HG03175 (cell line): ENCODE data around the gene ACSL1.
"Not testable (repeated sequence)": the region's sequence is repeated elsewhere in the genome, so short reads cannot be mapped to it uniquely, and the experiment has no call there.

Experiments used
- ATAC-seq: cut with Tn5 transposase; IDR thresholded peaks from one replicate; pipeline ENCODE4 v1.9.1; 2021; ENCODE audit warnings: mild to moderate bottlenecking, moderate library complexity; ENCODE audit not compliant: unreplicated experiment

The ACSL1 gene

GRCh38 chr4:184843984-184844554, 18.3 kb upstream of the ACSL1 start:
- ATAC-seq = no peak

- ATAC-seq = not testable (repeated sequence)
Measured at GRCh38 chr4:184839075-184839399, 13.3 kb upstream of the ACSL1 start.

- ATAC-seq = no peak
Measured at GRCh38 chr4:184838249-184839074, 12.7 kb upstream of the ACSL1 start.

- ATAC-seq = no peak
Measured at GRCh38 chr4:184836613-184837012, 10.8 kb upstream of the ACSL1 start.

GRCh38 chr4:184833046-184833838, 7.5 kb upstream of the ACSL1 start:
- ATAC-seq = no peak

- ATAC-seq = no peak
Measured at GRCh38 chr4:184831153-184831552, 5.4 kb upstream of the ACSL1 start.

DNA sequence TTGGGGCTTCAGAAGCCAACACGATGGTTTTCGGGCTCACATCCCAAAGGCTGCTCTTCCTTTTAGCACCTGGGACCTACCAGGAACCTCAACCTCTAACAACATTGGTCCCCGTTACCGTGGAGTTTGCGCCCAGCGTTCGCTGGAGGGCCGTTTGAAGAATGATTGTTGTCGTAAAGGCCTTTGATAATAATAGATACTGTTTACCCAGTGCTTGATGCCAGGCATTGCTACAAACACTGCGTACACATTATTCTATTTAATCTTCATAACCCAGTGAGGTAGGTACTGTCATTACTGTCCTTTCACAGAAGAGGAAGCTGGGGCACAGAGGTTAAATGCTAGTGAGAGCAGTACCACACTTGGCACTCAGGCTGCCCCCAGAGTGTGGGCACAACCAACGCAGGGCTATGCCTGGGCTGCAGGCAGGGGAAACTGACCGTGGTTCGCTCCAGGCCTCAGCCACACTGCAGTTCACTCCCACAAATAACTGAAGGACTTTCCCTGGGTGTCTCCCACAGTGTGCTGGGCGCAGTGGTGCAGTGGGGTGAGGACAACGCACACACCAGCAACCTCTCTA, 1.0 kb upstream of the ACSL1 start:
- ATAC-seq = peak; percentile 6

DNA sequence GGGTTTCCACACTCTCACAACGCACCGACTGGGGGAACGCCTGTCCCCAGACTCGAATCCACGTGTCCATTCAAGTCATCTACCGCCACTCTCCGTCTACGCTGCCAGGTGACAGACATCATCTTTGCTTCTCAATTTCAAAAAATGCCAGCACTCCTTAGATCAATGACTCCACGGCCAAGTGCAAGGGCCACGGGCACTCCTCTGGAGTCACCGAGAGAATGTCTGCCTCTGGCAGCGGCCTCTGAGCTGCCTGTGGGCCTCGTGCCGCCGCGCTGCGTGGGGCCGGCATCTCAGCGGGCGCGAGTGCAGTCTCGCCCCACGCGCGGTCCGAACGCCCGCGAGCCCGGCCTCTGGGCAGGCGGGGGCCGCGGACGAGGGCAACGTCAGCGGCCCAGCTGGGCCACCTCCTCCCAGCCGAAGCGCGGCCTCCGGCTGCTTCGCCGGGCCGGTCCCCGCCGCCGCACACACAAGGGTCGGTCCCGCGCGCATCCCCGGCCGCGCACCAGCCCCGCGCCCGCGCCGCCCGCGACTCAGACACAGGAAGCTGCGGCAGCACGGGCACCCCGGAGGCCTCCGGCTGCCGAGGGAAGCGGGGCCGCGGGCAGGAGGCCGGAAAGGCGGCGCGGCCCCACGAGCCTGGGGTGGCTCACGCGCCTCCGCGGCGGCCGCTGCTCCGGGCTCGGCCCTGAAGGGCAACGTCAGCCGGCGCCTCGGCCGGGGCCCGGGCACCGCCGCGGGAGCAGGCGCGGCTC, 450 bp downstream of the ACSL1 start:
- ATAC-seq = peak; percentile 23

DNA sequence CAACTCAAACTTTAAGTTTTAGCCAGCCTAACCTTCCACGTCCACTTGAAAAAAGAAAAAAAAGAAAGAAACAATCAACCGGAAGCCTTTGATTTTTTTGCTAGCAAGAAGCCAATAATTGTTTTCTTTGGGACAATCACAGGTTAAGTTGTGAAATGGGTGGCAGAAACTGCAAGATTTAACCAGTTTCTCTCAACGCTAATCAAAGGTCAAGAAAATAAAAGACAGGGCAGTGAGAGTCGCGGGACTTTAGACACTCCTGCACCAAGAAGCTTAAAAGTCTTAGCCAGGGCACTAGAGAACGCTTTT, 1.0 kb downstream of the ACSL1 start:
- no peak for ATAC-seq

DNA sequence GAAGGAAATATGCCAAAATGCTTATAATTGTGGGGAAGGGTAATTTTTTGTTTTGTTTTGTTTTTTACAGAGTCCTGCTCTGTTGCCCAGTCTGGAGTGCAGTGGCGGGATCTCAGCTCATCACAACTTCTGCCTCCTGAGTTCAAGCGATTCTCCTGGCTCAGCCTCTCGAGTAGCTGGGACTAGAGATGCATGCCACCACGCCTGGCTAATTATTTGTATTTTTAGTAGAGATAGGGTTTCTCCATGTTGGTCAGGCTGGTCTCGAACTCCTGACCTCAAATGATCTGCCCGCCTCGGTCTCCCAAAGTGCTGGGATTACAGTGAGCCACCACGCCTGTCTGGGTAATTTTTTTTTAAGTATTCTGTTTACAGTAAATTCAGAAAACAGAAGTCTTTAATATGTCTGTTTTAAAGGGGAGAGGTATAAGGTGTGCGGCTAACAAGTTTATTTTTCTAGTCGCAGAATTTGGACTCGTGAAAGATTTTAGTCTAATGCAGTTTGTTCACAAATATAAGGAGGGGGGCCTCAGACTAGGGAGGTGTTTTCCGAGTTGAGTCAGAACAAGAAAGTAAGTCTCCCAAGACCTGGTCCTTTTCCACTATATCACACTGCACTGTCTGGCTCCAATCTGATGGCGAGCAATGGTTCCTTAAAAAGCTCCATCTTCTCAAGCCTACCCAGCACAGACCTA, 1.5 kb downstream of the ACSL1 start:
- ATAC-seq = no peak

GRCh38 chr4:184823014-184823413, 2.8 kb downstream of the ACSL1 start:
- ATAC-seq = no peak

DNA sequence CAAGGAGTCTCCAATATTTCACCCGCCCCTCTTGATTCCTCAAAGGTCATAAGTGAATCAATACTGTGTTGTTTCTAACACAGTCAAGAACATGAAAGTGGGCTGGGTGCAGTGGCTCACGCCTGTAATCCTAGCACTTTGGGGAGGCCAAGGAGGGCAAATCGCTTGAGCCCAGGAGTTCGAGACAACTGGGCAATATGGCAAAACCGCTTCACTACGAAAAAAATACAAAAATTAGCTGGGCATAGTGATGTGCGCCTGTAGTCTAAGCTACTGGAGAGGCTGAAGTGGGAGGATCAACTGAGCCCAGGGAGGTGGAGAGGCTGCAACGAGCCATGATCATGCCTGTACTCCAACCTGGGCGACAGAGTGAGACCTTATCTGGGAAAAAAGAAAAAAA, 3.4 kb downstream of the ACSL1 start:
- ATAC-seq = no peak

DNA sequence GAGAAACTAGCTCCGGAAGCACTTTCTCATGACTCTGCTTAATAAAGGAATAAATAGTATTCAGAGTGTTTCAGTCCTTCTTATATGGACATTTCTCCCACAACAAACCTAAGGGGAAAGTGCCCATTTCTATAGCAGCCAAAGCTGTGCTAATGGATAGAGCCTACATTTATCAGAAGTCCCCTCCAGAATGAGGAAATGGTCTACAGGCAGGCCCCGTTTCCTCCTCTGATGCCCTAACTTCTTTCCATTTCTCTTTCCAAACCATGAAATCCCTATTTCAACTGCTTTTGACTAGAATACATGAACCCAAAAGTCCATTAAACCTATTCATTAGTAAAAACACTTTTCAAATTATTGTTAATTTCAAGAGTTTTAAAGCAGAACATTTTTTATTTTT, 4.5 kb downstream of the ACSL1 start:
- no peak for ATAC-seq

GRCh38 chr4:184819786-184820185, 6.0 kb downstream of the ACSL1 start:
- ATAC-seq = no peak

GRCh38 chr4:184818216-184818564, 7.6 kb downstream of the ACSL1 start:
- ATAC-seq = peak; percentile 17

DNA sequence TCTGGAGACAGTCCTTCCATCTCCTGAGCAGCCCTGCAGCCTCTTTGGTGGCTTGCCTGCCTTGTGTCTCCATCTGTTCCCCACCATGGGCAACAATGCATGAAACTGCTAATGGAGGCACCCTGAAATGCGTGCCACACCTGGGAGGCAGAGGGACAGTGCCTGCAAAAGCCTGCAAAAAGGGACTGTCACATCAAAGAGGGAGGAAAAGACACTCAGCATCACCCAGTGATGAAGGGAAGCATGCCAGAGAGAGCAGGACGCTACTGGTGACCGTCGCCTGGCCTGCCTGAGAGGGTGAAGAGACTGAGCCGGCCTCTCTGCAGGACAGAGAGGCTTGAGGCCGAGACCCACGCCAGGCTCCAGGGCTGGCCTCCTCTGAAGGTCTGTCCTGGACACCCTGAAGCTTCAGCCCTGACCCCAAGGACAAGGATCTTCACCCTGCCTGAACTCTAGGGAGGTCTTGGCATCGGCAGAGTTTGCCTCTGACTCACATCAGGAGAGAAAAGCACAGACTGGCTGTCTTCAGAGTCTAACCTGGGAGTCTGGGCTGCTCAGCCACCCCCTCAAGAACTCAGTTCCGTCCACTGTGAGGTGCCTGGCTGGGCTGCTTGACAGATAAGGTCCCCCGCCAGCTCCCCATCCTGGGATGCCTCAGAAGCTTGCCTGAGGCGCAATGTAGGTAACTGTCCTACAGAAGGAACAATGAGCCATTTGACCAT, 8.1 kb downstream of the ACSL1 start:
- ATAC-seq = no peak

DNA sequence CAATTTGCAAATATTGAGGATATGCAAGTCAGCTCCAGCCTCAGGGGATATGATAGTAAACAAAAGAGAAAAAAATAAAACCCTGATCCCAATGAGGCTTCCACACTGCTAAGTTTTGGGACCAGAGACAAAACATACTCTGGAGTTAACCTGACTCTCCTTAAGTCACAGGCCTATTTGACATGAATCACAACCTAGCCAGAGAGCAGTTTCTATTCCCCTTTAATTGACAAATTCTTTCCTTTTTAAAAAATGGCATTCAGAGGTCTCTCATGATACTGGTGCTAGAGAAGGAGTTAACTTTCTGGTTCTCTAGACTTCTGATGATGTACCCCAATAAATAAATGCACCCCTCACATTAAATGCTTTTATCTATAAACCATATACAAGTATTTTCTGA, 8.8 kb downstream of the ACSL1 start:
- no peak for ATAC-seq

DNA sequence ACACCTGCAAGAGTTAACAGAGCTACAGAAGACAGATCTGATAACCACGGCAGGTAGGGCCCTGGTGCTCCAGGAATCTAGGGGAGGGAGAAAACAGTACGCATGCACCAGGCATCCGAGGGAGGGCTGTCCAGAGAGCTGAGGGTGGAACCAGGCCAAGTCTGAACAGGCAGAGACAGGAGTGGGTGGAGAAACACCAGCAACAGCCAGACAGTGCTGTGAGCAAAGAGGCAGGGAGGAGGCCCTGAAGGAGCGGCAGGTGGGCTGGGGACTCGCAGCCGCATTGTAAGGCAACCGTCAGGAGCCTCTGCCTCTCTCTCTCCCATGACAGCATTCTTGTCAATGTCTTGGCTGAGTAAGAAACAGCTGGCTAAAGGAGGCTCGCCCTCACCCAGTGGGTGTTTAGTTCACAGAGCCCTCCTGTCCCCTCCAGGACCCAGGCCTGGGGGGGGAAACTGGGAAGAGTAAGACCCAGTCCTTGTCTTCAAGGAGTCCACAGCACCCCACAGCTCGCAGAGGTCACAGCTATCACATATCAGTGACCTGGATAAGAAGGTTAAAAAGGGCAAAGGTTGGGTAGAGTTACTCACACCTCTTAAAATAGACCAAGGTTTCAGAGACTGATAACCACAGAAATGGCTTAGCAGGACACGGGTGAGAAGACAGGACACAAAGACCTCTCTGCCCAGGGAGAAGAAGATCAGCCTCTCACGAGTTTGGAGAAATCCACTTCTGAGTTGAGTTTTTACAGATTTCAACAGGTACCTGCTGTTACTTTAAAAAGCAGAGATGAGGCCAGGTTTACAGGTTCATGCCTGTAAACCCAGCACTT, 10.5 kb downstream of the ACSL1 start:
- ATAC-seq = peak; percentile 86

- no peak for ATAC-seq
Measured at GRCh38 chr4:184814686-184815045, 11.1 kb downstream of the ACSL1 start.
